HG03439 (cell line): Measurements from ENCODE around the gene DUSP22.
"Not testable (repeated sequence)": the region's sequence is repeated elsewhere in the genome, so short reads cannot be mapped to it uniquely, and the experiment has no call there.

Experiments
- ATAC-seq: cut with Tn5 transposase; IDR thresholded peaks from one replicate; pipeline ENCODE4 v1.9.1; 2021; ENCODE audit warnings: mild to moderate bottlenecking, moderate library complexity; ENCODE audit not compliant: unreplicated experiment

Gene DUSP22

DNA sequence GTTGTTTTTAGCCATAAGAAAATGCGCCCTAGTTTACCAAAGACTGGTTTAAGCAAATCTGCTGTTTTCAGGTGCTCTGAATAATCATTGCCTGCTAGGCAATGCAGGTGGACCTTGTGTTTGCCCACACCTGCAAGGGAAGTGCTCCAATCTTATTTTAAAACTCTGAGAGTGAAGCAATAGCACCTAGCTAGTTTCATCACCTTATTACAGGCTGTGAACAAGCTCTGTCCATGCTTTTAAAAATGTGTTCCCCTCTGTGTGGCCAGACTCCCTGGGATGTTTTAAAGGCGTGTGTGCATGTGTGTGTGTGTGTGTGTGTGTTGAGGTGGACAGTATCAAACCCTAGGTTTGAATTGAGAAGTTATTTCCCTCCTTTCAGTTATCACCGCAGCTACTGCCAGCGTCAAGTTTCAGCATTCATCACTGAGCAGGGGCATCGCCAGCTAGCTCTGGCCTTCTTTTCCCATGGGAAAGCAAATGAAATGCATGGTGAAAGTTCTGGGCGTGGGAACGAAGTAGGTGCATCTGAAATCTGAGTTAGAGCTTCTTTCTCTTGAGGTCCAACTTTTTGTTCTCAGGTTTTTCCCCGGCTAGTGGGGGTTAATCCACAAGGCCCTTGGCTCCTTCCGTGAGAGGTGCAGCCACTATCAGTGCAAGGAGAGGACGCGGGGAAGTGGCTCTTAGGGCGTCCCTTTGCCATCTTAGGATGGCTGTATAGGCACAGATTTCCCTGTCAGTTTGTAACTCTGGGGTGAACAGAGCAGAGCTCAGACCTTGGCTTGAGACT, 30.8 kb downstream of the DUSP22 start:
- no peak for ATAC-seq

DNA sequence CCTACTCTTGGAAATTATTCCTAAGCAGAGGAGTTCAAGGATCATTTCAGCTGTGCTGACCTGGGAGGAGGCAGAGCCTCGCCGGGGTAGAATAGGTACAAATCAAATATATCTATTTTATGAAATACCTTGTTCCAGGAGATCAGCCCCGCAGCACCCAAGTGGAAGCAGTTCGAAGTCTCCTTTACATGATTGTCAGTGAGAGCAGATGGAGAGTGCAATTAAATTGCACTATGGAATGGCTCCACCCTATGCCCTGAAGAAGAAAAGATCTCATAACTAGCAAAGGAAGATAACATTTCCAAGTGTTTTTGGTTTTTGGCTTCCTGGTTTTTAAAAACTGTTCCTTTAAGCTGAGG, 31.4 kb downstream of the DUSP22 start:
- ATAC-seq: no peak

DNA sequence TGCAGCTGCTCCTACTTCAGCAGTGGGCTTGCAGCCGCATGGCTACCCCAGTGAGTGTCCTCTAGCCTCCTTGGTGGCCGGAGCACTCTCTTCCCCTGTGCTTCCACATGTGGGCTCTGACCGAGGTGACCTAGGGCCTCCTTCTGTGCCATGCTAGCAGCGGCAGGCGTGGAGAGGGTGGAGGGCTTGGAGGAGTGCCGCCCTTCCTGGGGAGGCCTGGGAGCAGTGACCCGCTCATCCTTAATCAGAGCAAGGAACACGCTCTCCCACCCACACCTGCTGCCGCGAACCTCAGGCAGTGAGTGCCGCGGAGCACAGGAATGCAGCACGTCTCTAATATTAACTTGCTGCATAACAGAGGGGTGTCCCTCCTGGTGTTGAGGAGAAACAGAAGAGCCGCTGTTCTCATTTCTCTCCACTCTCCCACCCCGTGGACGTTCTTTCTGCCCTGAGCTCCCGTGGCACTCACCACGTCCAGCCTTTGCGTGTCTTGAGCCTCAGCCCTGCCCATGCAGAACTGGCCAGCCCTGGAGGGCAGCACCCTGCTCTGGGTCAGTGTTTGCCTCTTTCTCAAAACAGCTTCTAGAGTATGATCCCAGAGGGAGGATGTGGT, 31.9 kb downstream of the DUSP22 start:
- no peak for ATAC-seq

DNA sequence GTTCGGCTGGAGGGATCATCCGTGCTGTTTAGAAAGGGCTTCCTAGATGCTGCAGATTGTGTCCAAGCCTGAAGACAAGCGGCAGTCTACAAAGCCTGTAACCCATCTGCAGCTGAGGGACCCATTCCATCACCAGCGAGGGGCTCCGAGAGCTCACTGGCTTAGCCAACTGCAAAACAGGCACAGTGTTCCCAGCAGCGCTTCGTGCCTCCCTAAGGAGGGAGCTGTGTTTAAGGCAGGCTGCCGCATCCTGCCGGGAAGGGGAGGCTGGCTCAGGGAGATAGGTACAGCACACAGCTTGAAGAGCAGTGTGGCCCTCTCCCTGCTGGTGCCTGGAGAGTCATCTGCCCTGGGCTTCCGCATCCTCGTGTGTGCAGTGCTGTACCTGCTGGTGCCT, 32.4 kb downstream of the DUSP22 start:
- no peak for ATAC-seq

DNA sequence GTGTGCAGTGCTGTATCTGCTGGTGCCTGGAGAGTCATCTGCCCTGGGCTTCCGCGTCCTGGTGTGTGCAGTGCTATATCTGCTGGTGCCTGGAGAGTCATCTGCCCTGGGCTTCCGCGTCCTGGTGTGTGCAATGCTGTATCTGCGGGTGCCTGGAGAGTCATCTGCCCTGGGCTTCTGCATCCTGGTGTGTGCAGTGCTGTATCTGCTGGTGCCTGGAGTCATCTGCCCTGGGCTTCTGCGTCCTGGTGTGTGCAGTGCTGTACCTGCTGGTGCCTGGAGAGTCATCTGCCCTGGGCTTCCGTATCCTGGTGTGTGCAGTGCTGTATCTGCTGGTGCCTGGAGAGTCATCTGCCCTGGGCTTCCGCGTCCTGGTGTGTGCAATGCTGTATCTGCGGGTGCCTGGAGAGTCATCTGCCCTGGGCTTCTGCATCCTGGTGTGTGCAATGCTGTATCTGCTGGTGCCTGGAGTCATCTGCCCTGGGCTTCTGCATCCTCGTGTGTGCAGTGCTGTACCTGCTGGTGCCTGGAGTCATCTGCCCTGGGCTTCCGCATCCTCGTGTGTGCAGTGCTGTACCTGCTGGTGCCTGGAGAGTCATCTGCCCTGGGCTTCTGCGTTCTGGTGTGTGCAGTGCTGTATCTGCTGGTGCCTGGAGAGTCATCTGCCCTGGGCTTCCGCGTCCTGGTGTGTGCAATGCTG, 33.0 kb downstream of the DUSP22 start:
- ATAC-seq: not testable (repeated sequence)

DNA sequence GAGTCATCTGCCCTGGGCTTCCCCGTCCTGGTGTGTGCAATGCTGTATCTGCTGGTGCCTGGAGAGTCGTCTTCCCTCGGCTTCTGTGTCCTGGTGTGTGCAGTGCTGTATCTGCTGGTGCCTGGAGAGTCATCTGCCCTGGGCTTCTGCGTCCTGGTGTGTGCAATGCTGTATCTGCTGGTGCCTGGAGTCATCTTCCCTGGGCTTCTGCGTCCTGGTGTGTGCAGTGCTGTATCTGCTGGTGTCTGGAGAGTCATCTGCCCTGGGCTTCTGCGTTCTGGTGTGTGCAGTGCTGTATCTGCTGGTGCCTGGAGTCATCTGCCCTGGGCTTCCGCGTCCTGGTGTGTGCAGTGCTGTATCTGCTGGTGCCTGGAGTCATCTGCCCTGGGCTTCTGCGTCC, 33.8 kb downstream of the DUSP22 start:
- ATAC-seq: not testable (repeated sequence)

DNA sequence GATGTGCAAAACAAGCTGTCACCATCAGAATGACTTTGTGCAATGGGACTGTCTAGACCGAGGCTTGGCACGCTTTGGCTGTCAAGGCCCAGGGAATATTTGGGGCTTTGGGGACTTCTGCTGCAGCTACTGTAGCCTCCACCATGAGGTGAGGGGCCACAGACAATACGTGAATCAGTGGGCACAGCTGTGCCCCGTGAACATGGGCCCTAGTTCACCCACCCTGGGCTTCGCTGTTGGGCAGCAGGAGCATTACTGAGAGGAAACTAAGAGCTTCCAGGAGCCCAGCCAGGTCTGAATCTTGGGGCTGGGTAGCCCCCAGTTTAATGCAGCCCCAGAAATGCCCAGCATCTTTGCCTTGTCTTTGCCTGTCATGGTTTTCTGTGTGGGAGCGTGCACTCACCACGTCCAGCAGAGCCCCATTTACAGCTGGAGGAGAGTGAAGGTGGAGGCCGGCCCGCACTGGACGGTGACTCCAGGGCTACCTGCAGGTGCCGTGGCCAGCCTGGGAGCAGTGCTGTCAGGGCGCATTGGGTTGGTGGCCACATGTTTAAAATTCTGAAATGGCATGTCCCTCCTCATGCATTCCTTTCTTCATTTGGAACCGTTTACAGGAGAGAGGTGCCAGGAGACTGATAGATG, 34.7 kb downstream of the DUSP22 start:
- no peak for ATAC-seq

DNA sequence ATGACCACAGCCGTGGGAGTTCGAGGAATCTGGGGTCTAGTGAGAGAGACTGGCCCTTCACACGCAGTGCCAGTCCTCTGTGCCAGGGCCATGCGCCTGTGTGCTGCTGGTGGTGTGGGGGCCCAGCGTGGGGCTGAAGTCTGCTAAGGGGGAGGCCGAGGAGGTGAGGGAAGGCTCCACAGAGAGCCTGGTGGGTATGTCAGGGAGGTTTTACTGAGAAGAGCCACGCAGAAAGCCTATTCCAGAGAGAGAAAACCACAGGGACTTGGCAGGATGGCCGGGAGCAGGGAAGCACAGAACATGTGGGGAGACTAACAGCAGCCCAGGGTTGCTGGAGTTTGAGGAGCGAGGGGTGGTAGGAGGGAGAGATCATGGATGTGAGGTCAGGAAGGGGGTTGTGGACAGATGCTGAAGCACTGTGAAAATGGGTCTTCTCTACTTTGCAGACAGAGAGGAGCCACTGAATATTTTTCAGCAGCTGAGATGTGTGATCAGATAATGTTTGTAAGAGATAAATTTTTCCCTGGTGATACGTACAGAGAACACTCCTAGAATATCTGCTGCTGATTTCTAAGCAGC, 35.3 kb downstream of the DUSP22 start:
- ATAC-seq: no peak

DNA sequence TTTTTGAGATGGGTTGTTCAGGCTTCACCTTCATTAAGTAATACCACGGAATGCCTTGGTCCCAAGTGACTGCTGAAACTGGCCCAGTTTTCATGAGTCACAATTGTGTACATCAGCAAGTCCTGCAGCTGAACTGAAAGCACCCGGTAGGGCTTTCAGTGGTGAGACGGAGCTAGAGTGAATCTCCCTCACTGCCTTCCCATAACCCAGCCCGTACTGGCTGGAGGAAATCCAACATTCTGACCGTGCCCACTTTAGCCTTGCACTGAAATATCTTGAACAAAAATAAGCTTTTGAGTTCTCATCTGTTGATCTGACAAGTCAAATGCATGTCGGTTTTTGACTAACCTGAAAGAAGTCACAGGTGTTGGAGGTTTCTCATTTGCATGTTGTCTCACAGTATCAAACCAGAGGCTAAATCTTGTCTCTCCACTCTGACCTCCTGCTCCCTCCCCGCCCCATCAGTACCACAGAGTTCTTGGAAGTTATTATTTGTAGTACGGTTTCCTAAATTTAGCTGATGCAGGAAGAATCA, 35.9 kb downstream of the DUSP22 start:
- ATAC-seq: peak; percentile 68

DNA sequence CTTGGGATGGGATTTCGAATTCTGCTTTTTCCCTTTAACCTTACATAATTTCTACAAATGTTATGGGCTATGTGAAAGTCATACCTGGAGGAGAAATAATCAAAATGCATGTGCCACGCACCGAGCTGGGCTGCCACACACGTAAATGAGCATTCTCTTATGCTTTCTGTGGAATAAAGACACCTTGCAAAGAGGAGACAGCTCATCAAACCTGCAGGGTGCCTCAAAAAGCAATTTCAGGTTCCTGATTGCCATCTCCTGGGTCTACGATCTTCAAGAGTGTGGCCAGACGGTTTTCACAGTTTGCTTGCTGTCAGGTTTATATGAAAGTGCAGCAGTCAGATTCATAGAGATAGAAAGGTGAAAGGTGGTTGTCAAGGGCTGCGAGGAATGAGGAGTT, 36.6 kb downstream of the DUSP22 start:
- no peak for ATAC-seq

DNA sequence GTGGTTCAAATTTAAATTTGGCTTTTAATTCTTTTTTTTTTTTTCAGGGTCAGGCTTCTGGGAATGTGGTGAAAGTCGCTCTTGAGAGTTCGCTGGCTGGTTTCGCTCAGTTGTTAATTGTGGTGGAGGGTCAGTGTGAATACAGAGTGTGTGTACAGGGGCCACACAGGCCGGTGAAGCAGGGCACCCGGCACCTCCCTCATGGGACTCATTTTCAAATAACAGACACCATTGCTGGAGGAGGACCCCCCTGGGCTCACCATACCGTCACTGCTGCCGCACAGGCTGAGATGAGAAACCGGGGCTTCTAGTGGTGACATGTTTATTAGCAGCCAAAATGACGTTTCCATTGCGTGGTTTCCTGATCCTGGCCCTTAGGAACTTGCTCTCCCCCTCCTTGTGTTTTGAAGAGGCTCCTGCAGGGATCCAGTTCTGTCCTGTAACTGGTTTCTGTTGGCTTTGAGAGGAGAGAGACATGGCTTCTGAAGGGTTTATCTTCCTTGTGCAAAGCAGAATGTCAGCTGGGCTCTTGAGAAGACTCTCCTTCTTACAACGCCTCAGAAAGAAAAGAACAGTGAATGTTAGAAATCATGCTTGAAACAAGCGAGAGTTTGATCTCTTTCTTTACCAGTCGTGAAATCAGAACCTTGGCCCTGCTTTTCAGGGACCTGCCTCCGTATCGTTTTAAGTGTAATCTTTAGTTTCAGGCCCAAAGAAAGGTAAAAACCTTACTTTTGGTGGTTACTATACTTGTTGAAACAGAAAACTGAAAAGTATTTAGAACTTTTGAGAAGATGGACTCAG, 37.8 kb downstream of the DUSP22 start:
- no peak for ATAC-seq

DNA sequence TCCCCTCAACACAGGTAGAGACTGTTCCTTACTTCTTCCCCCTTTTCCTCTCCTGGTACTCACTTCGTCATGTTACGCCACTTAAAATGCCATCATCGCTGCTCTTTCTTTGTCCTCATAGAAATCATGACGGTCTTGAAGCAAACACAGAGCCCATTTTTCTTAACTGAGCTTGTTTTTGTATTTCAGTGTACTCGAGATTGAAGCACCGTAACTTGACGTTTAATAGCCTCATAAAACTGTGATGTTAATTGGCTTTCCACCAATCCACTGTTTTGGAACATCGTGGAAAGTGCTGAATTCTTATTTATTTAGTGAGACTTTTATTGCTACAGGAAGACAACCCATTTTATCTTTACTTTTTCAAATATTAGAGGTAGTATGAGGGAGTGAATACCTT, 38.7 kb downstream of the DUSP22 start:
- ATAC-seq: no peak

DNA sequence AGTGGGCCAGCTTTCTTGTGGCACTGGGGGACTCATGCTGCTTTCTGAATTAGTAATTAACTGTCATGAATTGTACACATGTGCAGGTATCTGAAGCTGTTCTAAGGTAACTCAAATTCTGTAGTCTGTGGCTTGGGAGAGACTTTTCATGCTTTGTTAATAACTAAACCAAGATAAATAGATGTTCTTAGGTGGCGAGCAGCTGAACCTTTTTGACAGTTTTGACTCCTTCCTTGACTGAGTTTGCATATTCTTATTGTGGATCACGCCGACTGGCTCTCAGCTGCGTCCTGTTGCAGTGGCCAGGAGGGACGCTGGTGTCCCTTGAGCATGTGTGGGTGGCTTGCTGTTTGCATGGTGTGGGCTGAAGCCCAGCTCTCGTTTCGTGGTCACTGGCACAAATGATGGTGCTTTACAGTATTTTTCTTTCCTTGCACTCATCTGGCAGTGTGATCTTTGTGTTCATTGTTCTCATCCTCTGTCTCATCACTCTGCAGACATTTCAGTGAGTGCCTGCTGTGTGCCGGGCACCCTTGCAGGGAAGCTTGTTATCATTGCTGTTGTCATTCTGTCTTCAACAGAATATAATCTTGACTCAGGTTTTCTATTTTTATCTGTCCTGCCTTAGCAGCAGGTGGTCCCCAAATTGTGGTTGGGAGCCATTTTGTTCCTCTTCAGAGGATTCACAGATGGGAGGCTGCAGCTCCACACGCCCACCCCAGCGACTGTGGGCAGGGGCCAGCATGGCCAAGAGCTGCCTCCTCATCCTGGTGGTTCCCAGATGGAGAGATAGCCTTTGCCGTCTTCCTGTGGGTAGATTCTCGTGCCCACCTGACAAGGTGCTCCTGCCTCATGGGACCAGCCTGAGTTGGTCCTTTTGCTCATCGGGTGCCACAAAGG, 39.6 kb downstream of the DUSP22 start:
- peak; percentile 41 for ATAC-seq

DNA sequence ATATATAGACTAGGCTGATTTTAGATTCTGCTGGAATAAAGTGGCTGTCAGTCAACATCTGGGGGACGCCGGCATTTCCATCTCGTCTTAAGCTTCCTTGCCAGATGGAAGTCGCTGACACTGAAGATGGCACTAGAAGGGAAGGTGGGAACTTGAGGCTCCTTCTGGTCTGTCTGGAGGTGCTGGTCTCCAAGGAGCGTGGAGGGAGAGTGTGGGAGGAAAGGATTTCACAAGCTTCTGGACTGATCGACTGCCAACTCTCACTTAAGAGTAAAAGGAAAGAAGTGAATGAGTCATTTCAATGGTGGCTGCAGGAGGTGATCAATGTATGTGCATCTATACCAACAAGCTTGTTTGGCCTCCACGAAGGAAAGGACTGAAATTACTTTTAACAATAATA, 40.4 kb downstream of the DUSP22 start:
- no peak for ATAC-seq

DNA sequence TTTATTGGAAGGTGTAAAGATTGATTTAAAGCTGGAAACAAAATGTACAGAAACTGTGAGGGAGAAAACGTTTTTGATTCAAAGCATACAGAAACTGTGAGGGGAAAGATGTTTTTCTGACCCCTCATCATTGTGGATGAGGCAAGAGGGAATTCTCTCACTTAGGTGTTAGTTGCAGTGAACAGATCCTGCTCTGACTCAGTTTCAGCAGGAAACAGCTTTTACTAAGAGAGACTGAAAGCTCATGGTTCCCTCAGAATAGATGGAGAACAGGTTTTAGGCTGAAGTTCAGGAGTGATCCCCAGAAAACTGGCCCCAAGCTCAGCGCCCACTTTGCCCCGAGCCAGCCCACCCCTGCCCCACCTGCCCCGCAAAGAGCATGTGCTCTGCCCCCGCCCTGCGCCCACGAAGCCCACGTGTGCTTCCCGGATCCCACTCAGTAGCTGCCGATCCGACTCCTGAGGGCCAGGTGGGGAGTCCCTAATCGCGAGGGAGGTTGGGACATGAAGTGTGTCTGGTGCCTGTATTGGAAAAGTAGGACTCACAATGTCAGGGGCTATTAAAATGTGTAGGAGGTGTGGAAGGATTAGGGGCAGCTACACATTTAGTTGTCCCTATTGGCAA, 41.2 kb downstream of the DUSP22 start:
- no peak for ATAC-seq

DNA sequence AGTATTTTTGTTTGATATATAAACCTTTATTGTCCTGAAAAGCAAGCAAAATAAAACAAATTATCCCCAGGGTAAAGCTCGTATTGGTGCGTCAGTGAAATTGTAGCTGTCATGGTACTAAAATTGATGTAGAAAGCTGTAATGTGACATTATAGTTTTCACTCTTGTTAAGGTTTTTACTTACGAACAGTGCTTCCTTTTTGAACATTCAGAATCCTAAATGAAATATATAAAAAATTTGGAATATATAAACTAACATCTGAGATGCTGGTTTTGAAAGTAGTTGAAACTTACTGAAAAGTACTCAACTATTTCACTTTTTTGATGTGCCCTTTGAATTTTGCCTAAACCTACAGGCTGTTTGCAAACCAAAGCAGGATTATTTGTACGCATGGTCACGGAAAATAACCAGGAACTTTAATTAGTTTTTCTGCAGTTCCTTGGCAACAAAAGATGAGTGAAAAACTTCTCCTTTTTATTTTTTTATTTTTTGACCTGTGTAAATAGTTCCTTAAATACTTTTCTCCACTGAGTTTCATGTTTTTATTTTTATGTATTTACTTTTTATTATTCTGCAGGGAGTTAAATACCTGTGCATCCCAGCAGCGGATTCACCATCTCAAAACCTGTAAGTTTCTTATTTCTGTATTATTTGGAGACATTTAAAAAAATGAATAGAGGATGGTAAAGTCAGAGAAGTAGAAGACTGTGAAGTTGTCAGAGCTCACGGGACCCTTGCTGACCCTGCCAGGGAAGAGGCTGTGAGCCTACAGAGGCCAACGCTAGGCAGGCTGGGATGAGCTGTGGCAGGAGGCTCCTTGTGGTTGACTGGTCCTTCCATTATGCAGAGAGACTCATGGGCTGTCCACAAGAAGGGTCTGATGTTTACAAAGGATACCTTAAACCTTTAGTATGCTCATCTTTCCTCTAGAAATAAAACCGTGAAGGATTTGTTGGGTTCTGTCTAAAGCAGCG, 42.5 kb downstream of the DUSP22 start:
- no peak for ATAC-seq

DNA sequence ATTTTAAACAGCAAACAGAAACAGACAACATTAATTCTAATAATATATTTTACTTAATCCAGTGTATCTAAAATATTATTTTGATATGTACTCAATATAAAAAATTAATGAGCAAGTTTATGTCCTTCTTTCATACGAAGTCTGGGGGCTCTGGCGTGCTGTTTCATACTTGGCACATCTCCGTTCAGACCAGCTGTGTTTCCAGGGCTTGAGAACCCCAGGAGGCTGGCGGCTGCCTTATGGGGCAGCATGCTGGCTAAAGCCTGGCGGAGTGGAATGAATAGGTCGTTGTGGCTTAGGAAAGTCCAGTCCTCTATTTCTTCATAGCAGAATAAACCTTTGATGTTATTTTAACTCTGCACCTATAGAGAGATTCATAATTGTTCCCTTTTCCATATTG, 43.3 kb downstream of the DUSP22 start:
- no peak for ATAC-seq
